GM12874 (cell line): ENCODE measurements around the gene CSNK1E.

Experiments
- TF ChIP-seq, protein P1 (sequence below): IDR thresholded peaks from 2 replicates; pipeline ENCODE4 v1.5.1; 2011; ENCODE audit warnings: low read depth, mild to moderate bottlenecking, control low read depth, low read length, moderate library complexity; ENCODE audit not compliant: insufficient read depth

CSNK1E gene

GRCh38 chr22:38246046-38246658 lies 71.1 kb downstream of the CSNK1E start:
- TF ChIP-seq, protein P1, sequence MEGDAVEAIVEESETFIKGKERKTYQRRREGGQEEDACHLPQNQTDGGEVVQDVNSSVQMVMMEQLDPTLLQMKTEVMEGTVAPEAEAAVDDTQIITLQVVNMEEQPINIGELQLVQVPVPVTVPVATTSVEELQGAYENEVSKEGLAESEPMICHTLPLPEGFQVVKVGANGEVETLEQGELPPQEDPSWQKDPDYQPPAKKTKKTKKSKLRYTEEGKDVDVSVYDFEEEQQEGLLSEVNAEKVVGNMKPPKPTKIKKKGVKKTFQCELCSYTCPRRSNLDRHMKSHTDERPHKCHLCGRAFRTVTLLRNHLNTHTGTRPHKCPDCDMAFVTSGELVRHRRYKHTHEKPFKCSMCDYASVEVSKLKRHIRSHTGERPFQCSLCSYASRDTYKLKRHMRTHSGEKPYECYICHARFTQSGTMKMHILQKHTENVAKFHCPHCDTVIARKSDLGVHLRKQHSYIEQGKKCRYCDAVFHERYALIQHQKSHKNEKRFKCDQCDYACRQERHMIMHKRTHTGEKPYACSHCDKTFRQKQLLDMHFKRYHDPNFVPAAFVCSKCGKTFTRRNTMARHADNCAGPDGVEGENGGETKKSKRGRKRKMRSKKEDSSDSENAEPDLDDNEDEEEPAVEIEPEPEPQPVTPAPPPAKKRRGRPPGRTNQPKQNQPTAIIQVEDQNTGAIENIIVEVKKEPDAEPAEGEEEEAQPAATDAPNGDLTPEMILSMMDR: no peak

DNA sequence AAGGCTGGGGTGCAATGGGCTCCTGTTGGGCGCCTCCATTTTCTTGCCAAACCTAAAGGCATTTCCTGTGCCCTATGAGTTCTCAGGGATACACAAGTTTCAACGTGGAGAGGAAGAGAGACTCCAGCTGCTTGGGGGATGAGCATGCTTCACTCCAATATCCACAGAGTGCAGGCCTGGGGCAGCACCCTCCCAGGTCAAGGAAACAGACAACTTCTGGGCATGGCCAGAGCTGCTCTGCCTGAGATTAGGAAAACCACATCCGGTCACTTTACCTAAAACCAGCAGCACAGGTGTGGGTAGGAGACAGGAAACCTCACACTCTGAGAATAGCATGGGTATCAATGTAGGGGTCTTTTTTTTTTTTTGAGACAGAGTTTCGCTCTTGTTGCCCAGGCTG lies 73.1 kb downstream of the CSNK1E start:
- TF ChIP-seq, protein P1: no peak

- TF ChIP-seq, protein P1: no peak
Observed at GRCh38 chr22:38243007-38243765, 74.0 kb downstream of the CSNK1E start.

DNA sequence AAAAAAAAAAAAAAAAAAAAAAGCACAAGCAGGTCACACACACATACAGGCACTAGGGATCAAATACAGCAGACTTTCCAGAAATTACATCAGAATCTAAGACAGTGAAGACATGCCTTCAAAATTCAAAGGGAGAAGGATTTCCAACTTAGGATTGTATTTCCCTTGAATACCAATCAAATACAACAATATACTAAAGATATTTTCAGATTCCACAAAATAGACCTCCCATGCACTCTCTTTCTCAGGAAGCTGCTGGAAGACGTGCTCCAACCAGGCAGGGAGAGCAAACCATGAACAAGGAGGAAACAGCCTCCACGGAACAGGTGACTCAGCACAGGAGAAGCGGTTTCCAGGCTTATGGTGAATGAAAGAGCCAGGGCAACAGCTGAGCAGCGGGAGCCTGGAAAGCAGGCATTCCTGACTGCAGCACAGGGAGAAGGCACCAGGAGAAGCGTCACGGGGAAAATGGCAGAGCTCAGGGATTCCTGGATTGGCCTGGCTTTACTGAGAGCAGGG lies 76.4 kb downstream of the CSNK1E start:
- TF ChIP-seq, protein P1: no peak
